GM10266 (cell line): ENCODE results near the gene MAN1C1.
"Not testable (repeated sequence)": the region's sequence is repeated elsewhere in the genome, so short reads cannot be mapped to it uniquely, and the experiment has no call there.

ENCODE experiments used
- DNase-seq: peaks from one replicate; pipeline ENCODE4 v3.0.0; 2012; ENCODE audit errors: extremely low spot score
- TF ChIP-seq, protein P1 (sequence below): IDR thresholded peaks from 2 replicates; pipeline ENCODE4 v1.5.1; 2012; ENCODE audit warnings: mild to moderate bottlenecking, low read depth; ENCODE audit not compliant: control insufficient read depth, insufficient read depth; ENCODE audit errors: missing control alignments

The MAN1C1 gene

GRCh38 chr1:25590096-25590824 lies 26.3 kb upstream of the MAN1C1 start:
- DNase-seq = no peak
- TF ChIP-seq, protein P1, sequence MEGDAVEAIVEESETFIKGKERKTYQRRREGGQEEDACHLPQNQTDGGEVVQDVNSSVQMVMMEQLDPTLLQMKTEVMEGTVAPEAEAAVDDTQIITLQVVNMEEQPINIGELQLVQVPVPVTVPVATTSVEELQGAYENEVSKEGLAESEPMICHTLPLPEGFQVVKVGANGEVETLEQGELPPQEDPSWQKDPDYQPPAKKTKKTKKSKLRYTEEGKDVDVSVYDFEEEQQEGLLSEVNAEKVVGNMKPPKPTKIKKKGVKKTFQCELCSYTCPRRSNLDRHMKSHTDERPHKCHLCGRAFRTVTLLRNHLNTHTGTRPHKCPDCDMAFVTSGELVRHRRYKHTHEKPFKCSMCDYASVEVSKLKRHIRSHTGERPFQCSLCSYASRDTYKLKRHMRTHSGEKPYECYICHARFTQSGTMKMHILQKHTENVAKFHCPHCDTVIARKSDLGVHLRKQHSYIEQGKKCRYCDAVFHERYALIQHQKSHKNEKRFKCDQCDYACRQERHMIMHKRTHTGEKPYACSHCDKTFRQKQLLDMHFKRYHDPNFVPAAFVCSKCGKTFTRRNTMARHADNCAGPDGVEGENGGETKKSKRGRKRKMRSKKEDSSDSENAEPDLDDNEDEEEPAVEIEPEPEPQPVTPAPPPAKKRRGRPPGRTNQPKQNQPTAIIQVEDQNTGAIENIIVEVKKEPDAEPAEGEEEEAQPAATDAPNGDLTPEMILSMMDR = no peak

- TF ChIP-seq, protein P1 = no peak
- DNase-seq = no peak
Measured at GRCh38 chr1:25593861-25594260, 22.7 kb upstream of the MAN1C1 start.

- TF ChIP-seq, protein P1 = no peak
Measured at GRCh38 chr1:25594971-25595370, 21.6 kb upstream of the MAN1C1 start.

DNA sequence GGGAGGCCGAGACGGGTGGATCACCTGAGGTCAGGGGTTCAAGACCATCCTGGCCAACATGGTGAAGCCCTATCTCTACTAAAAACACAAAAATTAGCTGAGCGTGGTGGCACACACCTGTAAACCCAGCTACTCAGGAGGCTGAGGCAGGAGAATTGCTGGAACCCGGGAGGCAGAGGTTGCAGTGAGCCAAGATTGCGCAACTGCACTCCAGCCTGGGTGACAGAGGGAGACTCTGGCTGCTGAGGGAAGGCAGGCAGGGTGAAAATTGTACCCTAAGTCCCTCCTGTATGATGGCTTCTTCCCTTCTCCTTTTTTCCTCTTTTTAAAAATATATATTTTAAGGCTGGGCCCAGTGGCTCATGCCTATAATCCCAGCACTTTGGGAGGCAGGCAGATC lies 19.9 kb upstream of the MAN1C1 start:
- DNase-seq = not testable (repeated sequence)

More at GRCh38 chr1:25594971-25595370, 21.6 kb upstream of the MAN1C1 start:
- DNase-seq = no peak

- DNase-seq = no peak
- TF ChIP-seq, protein P1 = no peak
Measured at GRCh38 chr1:25598879-25599278, 17.7 kb upstream of the MAN1C1 start.

- TF ChIP-seq, protein P1 = no peak
Measured at GRCh38 chr1:25599969-25600610, 16.5 kb upstream of the MAN1C1 start.

GRCh38 chr1:25600971-25601699 lies 15.5 kb upstream of the MAN1C1 start:
- DNase-seq = not testable (repeated sequence)

More at GRCh38 chr1:25599969-25600610, 16.5 kb upstream of the MAN1C1 start:
- peak; percentile 49 for DNase-seq

DNA sequence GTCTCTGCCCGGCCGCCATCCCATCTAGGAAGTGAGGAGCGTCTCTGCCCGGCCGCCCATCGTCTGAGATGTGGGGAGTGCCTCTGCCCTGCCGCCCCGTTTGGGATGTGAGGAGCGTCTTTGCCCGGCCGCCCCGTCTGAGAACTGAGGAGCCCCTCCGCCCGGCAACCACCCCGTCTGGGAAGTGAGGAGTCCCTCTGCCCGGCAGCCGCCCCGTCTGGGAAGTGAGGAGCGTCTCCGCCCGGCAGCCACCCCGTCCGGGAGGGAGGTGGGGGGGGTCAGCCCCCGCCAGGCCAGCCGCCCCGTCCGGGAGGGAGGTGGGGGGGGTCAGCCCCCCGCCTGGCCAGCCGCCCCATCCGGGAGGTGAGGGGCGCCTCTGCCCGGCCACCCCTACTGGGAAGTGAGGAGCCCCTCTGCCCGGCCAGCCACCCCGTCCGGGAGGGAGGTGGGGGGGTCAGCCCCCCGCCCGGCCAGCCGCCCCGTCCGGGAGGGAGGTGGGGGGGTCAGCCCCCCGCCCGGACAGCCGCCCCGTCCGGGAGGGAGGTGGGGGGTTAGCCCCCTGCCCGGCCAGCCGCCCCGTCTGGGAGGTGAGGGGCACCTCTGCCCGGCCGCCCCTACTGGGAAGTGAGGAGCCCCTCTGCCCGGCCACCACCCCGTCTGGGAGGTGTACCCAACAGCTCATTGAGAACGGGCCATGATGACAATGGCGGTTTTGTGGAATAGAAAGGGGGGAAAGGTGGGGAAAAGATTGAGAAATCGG lies 12.6 kb upstream of the MAN1C1 start:
- DNase-seq = not testable (repeated sequence)
